ENCODE measurements around the gene HMOX1. TPM values are rescaled to one million over a fixed set of nuclear protein-coding genes. Genes with fewer than 3 reads are reported as not detected.

Gene HMOX1
- total and polyA plus RNA-seq, 2 of the 13 experiments (the other 11 are each of a cell fraction or from before 2014, with no cell fraction given) = 53.6 to 67.4 TPM

- peak; percentile 30; the same call in 1 of the 2 replicates for TF ChIP-seq AHDC1 (CRISPR knock-in tag; IDR thresholded peaks at IDR 0.05; ENCODE audit: borderline replicate concordance)
- peak; percentile 36; the same call in 1 of the 2 replicates for TF ChIP-seq MIXL1 (CRISPR knock-in tag; IDR thresholded peaks at IDR 0.05)
- peak; percentile 49; the same call in 1 of the 2 replicates for TF ChIP-seq FOXA3 (CRISPR knock-in tag; IDR thresholded peaks at IDR 0.05)
- peak; percentile 70 for TF ChIP-seq GATAD2A (CRISPR knock-in tag; IDR thresholded peaks at IDR 0.05)
- TF ChIP-seq ZNF335 (CRISPR knock-in tag; IDR thresholded peaks at IDR 0.05) = no peak
- peak; percentile 62 to 83; a peak in 3 of 4 replicates for TF ChIP-seq NR2F1 (CRISPR knock-in tag; IDR thresholded peaks at IDR 0.05)
- TF ChIP-seq NR2F2 (IDR thresholded peaks at IDR 0.05; ENCODE audit: borderline replicate concordance, low read depth) = peak; percentile 53
- TF ChIP-seq BCL3 (CRISPR knock-in tag; IDR thresholded peaks at IDR 0.05) = no peak
Observed at GRCh38 chr22:35397095-35397904, 16.4 kb downstream of the HMOX1 start (continued).
